ENCODE measurements around the gene NEK11. TPM values are rescaled to one million over a fixed set of nuclear protein-coding genes. Genes with fewer than 3 reads are reported as not detected.

The NEK11 gene
- total RNA-seq, 4 donors from 2014 or later: 1.6 to 8.5 (median 3.4) TPM

GRCh38 chr3:131275556-131275955, 248.9 kb downstream of the NEK11 start:
- no peaks in the 10 kb centered on the region for H3K36me3 ChIP-seq
- no peaks in the 10 kb centered on the region for H3K4me1 ChIP-seq
- H3K4me3 ChIP-seq: no peak overlapping the region
- TF ChIP-seq POLR2A (IDR thresholded peaks at IDR 0.05) (no peak), CTCF (IDR thresholded peaks at IDR 0.05) (no peak)
- no peaks in the 10 kb centered on the region for H3K9me3 ChIP-seq
- no peak overlapping the region for H3K27ac ChIP-seq
- no peak for DNase-seq
- no peaks in the 10 kb centered on the region for H3K27me3 ChIP-seq
- intact Hi-C loops (cut with DNase I): no loop called here
- WGBS, 2 donors: 42 to 47% methylated on average over 1 of the region's 1 CpG

GRCh38 chr3:131277836-131278497, 251.3 kb downstream of the NEK11 start:
- TF ChIP-seq POLR2A (IDR thresholded peaks at IDR 0.05) (no peak), CTCF (IDR thresholded peaks at IDR 0.05) (no peak)
- Histone ChIP-seq H3K27ac (no peak overlapping the region), H3K4me3 (no peak overlapping the region), H3K9me3 (no peaks in the 10 kb centered on the region), H3K4me1 (no peaks in the 10 kb centered on the region), H3K36me3 (no peaks in the 10 kb centered on the region), H3K27me3 (no peaks in the 10 kb centered on the region)
- WGBS, 2 donors: 61 to 75% methylated on average over 2 of the region's 2 CpGs
- intact Hi-C loops (cut with DNase I): no loop called here
- no peak for DNase-seq

GRCh38 chr3:131279577-131279976, 252.9 kb downstream of the NEK11 start:
- intact Hi-C loops (cut with DNase I): no loop called here
- TF ChIP-seq POLR2A (IDR thresholded peaks at IDR 0.05): no peak
- no peak for TF ChIP-seq CTCF (IDR thresholded peaks at IDR 0.05)
- 82 to 83% methylated on average over 2 of the region's 2 CpGs for whole genome bisulfite sequencing, 2 donors
- no peak overlapping the region for H3K27ac ChIP-seq
- no peaks in the 10 kb centered on the region for H3K27me3 ChIP-seq
- DNase-seq: no peak
- no peaks in the 10 kb centered on the region for H3K4me1 ChIP-seq
- no peak overlapping the region for H3K4me3 ChIP-seq
- H3K9me3 ChIP-seq: no peaks in the 10 kb centered on the region
- no peaks in the 10 kb centered on the region for H3K36me3 ChIP-seq

GRCh38 chr3:131282379-131282778, 255.7 kb downstream of the NEK11 start:
- Histone ChIP-seq H3K4me1 (no peaks in the 10 kb centered on the region), H3K9me3 (no peaks in the 10 kb centered on the region), H3K36me3 (no peaks in the 10 kb centered on the region), H3K4me3 (no peak overlapping the region), H3K27ac (no peak overlapping the region), H3K27me3 (no peaks in the 10 kb centered on the region)
- intact Hi-C loops (cut with DNase I): no loop called here
- TF ChIP-seq POLR2A (IDR thresholded peaks at IDR 0.05) (no peak), CTCF (IDR thresholded peaks at IDR 0.05) (no peak)
- no peak for DNase-seq
- WGBS, 2 donors: 63 to 82% methylated on average over 2 of the region's 2 CpGs

- no peaks in the 10 kb centered on the region for H3K9me3 ChIP-seq
- intact Hi-C loops (cut with DNase I): no loop called here
- 100% methylated on average over 1 of the region's 1 CpG for WGBS, 2 donors
- no peak overlapping the region for H3K4me3 ChIP-seq
- H3K4me1 ChIP-seq: no peaks in the 10 kb centered on the region
- H3K27me3 ChIP-seq: no peaks in the 10 kb centered on the region
- no peaks in the 10 kb centered on the region for H3K36me3 ChIP-seq
- no peak overlapping the region for H3K27ac ChIP-seq
- no peak for DNase-seq
- no peak for TF ChIP-seq POLR2A (IDR thresholded peaks at IDR 0.05)
- no peak for TF ChIP-seq CTCF (IDR thresholded peaks at IDR 0.05)
Observed at GRCh38 chr3:131282967-131283366, 256.3 kb downstream of the NEK11 start.
